Hepatocyte (in vitro differentiated cells): ENCODE data around the gene MACROH2A2.

Experiments used
- CTCF ChIP-seq: fragments of 200-600 bp; sonication (generic); IDR thresholded peaks from 2 replicates; pipeline ENCODE4 v1.5.1; 2016; ENCODE audit warnings: antibody characterized with exemption, mild to moderate bottlenecking; ENCODE audit not compliant: poor library complexity
- EZH2 ChIP-seq: fragments of 200-600 bp; sonication (generic); IDR thresholded peaks from 2 replicates; pipeline ENCODE4 v1.6.1; 2016; ENCODE audit warnings: antibody characterized with exemption, mild to moderate bottlenecking, borderline replicate concordance

GRCh38 chr10:70063418-70064098 is 10.9 kb downstream of the MACROH2A2 start:
- TF ChIP-seq CTCF (no peak), EZH2 (no peak)
